GM19025 (cell line): Measurements from ENCODE around the gene EIF1.
"Not testable (repeated sequence)": the region's sequence is repeated elsewhere in the genome, so short reads cannot be mapped to it uniquely, and the experiment has no call there.

ENCODE experiments used
- ATAC-seq: cut with Tn5 transposase; IDR thresholded peaks from one replicate; pipeline ENCODE4 v1.9.1; 2021; ENCODE audit warnings: mild to moderate bottlenecking, low read depth, moderate library complexity; ENCODE audit not compliant: unreplicated experiment

EIF1 gene

DNA sequence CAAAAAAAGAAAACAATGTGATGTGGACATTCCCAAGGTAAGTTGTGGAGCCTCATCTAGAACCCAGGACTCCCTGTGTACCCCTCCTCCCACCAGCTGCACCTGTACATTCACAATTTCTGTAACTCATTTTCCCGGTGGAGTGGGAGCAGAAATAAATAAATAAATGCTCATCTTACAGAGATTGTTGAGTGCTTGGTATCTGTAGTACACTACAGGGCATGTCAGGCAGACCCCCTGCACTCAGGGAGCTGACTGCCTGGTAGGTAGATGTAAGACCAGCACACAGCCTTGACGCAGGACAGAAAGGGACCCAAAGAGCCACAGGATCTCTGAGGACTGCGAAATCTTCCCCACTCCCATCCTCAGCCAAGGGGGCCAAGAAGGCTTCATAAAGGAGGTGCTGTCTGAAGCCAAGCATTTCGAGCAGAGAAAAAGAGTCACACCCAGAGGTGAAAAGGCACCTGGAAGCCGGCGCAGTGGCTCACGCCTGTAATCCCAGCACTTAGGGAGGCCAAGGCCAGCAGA lies 6.5 kb downstream of the EIF1 start:
- ATAC-seq = no peak

DNA sequence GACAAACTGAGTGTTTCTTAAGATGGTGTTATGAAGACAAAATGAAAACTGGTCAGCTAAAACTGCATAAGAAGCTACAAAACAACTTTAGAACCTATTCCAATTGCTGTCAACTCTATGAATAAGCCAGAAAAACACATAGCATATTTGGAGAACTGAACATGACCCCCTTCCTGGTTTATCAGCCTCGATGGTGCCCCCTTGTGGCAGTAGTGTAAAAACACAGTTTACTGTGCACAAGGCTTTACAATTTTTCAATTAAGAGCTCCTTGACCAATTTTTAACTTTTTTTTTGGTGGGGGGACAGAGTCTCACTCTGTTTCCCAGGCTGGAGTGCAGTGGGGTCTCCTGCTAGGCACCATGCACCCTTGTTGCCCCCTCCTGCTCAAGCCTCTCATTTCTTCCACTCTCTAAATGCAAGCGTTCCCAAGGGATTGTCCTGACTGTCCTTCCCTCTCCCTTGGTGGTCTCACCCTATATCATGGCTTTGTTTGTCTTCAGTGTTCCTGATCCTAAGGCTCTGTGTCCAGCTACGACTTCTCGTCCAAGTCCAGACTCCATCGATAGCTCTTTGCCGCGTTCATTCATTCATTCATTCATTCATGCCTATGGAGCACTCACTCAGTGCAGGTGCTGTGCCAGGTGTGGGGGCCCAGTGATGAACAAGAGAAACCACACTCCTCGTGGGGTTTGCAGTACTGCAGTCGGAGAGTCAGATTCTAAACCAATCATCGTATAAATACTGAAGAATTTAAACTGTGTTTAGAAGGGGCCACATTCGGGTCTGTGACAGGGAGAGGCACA lies 7.5 kb downstream of the EIF1 start:
- ATAC-seq = no peak

DNA sequence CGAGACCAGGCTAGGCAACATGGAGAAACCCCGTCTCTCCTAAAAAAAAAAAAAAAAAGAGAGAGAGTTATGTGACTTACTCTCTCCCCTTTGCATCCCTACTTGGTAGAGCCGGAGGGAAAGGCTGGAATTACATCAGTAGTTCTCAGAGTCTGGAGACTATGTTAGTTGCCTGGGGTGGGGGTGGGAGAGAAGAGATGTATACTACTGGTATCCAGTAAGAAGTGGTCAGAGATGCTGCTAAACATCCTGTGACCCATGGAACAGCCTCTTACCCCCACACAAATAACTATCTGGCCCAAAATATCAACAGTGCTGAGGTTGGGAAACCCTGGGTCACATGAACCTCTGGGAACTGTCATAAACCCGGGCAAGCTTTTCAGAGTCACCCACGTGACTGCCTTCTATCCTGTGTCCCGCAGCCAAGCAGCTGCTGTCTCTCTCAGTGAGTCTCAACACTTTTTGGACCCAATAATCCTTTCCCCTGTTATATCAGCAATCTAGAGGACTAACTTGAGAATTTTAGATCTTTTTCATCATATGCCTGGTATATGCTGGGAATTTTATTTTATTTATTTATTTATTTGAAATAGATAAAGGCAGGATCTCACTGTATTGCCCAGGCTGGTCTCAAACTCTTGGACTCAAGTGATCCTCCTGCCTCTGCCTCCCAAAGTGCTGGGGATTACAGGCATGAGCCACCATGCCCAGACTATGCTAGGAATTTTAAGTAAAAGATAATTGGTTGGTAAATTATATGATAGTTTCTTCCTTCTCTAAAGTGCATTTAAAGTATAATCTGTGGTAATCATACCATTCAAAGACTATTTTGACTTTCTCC lies 8.7 kb downstream of the EIF1 start:
- no peak for ATAC-seq

DNA sequence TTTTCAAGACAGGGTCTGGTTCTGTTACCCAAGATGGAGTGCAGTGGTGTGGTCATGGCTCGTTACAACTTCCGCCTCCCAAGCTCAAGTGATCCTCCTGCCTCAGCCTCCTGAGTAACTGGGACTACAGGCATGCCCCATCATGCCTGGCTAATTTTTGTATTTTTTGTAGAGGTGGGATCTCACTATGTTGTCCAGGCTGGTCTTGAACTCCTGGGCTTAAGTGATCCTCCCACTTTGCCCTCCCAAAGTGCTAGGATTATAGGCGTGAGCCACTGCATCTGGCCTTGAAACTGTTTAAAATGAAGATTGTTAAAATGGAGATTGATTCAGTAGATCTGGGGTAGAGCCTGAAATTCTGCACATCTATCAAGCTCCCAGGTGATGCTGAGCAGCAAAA lies 12.2 kb downstream of the EIF1 start:
- not testable (repeated sequence) for ATAC-seq

DNA sequence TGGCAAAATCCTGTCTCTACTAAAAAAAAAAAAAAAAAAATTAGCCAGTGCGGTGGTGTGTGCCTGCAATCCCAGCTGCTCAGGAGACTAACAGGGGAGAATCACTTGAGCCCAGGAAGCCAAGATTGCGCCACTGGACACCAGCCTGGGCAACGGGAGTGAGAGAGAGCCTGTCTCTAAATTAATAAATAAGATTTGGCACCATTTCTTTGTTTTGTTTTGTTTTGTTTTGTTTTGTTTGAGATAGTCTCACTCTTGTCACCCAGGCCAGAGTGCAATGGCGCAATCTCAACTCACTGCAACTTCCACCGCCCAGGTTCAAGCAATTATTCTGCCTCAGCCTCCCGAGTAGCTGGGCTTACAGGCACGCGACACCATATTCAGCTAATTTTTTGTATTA lies 14.0 kb downstream of the EIF1 start:
- ATAC-seq = no peak

DNA sequence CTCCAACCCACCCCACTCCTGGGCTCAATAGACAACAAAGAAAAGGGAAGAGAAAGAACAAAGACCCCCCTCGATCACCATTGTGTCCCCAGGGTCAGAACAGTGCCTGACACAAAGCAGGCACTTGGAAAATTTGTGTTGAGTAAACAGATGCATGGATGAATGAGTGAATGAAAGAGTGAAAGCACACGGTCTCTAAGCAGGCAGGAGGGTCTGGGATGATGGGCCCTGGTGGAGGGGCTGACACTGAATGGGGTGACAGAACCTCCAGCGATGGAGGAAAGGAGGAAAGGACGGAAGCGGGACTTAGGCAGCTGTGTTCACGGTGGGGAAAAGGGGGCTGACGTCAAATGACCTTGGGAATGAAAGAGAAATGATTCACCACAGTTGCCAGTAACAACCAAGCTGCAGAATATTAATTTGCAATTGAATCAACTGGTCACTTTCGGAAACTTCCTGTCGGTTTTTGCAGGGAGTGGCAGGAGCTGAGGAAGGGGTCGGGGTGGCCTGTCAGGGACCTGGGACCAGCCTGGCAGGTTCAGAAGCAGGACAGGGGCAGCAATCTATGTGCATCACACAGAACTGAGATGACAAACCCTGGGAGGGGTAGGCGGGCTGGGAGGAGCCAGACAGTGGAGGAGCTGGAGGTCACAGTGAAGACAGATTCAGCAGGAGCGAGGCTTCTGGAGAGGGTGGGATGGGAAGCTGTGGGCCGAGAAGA lies 16.7 kb downstream of the EIF1 start:
- ATAC-seq = no peak

DNA sequence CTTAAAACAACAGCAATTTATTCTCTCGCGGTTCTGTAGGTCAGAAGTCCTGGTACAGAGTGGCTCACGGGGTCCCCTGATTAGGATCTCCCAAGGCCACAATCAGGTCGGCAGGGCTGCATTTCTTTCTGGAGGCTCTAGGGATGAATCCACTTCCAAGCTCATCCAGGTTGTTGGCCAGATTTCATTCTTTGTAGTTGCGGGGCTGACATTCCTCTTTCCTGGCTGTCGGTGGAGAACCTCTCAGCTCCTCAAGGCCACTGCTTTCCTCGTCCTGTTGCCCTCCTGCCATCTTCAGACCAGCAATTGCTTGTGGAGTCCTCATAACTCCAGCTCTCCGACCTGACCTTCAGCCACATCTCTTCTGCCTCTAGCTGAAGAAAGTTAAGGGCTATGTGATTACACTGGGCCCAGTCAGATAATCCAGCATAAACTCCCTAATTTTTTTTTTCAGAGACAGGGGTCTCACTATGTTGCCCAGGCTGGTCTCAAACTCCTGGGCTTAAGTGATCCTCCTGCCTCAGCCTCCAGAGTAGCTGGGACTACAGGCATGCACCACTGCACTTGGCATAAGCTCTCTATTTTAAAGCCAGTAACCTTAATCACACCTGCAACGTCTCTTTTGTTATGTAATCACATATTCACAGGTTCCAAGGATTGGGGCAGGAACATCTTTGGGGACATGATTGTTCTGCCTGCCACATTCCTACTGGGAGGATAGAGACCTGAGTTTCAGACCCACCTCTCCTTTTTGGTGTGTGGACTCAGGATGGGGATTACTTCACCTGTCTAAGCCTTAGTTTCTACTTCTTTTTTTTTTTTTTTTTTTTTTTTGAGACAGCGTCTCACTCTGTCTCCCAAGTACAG lies 19.4 kb downstream of the EIF1 start:
- ATAC-seq = no peak

DNA sequence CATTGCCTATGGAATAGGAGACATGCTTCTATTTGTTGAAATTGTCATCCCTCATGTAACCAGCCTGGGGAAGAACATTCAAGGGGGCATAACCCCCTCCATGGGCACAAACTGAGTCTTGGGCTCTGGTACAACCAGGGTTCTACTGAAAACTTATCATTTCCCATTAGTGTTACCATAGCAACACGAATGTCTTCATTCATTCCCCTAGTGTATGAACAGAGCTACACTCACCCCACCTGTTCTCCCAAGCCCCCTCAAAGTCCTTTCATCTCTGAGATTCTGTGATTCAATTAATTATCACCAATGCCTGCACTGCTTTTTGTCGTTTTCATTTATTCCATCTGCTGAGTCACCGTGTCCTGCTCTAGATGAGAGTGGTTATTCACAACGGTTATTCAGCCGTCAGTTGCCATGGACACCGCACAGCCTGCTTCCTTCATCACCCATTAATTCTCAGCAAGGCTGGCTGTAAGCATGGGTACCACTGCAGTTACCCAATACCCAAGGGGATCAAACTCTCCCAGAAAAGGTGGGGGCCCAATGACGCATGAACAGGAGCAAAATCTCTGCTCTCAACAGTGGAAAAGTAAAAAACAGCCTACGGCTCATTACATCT lies 21.9 kb downstream of the EIF1 start:
- no peak for ATAC-seq

DNA sequence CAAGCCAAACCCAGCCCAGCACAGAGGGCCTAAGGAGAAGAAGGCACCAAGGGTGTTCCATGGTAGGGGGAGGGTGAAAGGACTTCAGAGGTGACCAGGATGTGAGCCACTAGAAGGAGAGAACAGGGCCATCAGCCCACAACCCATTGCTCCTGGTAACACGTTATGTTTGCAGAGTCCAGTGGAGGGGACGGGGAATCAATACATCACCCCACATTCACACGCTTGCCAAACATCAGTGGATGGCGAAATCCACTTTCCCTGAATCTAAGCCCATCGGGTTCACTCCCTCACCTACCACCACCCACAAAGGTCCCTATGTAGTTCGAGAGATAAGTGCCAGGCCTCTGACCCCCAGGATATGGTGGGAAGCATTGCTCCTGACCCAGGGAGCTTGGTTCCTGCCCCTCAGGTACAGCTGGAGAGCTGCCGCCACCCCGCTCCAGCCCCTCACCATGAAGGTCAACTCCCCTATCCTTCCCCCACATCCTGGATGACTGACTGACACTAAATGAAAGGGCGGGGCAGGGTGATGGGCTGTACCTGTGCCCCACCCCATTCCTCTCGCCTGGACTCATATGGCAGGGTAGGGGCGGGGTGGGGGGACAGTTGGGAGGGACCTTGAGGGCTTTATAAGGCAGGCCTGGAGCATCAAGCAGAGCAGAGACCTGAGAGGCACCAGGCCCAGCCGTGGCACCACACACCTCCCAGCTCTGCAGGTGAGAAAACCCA lies 23.1 kb downstream of the EIF1 start, which contains the start of gene GAST:
TSS of gene GAST (plus strand) at position 663 of the 732 bp plus-strand sequence. CDS start 3,106 bp downstream, outside the sequence.
- ATAC-seq = no peak

DNA sequence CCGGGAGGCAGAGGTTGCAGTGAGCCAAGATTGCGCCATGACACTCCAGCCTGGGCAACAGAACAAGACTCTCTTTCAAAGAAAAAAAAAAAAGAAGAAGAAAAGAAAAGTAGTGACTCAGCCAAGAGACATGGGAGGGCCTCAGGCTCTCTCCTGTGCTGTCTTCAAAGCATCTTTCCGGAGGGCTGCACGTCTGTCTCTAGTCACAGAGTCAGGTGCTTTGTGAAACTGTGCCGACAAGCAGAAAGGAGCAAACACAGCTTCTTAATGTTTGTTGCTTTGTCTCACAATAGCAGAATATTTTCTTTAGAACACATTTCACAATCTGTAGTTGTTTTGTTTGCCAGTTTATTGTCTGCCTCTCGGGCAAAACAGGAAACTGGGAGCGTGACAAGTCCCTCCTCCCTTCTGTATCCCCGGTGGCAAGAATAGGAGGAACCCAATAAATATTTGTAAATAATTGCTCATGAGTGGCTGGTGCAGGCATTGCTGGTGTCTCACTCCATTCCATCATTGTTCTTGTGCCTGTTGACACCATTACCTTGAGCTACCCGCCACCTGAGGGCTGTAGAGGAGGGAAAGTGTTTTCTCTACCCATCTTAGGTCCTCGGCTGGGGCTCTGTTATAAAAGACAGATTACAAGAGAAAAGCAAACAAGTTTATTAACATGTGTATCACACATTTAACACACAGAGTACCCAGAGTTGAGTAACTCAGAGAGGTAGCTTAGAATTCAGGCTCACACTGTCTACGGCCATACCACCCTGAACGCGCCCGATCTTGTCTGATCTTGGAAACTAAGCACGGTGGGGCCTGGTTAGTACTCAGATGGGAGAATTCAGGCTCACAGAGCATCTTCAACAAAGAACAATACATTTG lies 29.0 kb downstream of the EIF1 start:
- no peak for ATAC-seq

DNA sequence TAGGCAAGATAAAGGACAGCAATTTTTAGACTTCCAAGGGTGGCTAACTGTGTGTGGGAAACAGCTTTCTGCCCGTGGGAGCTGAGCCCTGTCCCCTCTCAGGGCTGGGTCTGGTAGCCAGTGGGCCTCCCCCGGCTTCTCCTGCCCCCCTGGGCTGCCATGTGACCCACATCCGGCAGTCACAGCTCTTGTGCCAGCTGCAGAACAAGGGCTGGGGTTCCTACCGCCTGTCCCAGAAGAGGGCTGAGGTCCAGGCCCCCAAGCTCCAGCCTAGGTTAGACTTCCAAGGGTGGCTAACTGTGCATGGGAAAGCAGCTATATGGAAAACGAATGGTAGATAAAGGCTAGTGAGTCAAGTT lies 29.6 kb downstream of the EIF1 start:
- ATAC-seq = no peak

DNA sequence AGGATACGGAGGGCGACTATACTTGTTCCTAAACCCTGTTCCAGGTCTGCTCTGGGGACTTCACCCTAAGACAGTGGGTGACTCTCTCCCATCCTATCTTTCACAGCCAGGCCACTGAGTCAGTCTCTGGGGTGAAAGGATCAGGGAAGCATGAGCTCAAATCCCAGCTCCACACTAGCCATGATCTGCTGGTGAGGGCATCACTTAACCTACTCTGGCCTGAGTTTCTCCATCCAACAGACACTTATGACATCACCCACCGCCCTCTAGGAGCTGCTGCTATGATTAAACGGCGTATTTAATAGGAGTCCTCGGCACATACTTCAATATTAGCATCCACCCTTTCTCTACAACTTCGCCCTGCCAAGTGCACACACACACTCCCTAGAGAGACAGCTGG lies 33.5 kb downstream of the EIF1 start:
- no peak for ATAC-seq

DNA sequence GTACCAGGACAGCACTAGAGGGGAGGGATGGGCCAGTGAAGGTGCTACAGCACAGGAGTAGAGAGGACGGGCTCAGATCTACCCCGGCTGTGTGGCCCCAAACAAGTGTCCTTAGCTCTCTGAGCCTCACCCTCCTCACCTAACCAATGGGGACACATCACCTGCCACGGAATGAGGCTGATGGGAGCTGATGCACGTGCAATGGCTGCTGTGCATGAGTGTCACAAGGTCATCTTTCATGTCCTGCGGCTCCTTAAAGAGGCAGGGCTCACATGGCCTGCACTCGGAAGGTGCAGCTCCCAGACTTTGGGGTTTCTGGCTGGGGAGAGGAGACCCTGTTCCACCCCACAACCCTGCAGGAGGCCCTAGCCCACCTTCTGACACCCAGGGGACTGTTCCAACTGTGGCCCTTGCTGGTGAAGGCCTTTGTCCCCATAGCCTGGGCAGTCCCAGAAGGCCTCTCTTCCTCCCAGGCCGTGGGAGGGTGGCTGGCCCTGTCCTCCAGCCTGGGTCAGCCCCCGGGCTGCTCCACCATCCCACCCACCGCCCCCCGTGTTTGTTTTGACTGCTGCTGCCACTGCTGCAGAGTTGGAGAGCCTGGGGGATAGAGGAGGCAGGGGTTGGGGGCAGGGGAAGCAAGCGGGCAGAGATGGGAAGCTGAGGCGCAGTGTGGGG lies 35.3 kb downstream of the EIF1 start:
- ATAC-seq = no peak

DNA sequence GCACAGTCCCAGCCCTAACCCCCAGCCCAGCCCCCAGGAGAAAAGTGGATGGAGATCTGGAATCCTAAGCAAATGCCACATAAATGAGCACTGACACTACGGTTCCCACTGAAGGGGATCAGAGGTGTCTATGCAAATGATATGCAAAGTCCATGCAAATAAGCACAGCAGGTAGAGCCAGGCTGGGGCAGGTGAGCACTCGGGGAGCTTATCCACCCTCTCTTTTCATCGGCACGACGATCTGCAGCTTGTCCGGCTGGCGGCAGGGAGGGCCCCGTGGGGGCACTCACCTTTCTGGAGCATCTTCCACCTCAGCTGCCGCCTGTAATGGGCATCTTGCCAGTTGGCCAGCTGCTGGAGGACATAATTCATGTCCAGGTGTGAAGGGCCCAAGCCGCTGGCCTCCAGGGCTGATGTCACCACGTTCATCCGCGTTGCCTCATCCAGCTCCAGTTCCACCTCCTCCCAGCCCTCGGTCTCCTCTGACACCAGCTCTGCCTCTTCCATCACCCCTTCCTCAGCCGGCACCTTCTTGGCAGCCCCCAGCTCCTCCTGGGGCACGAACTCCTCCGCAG lies 35.9 kb downstream of the EIF1 start:
- no peak for ATAC-seq

DNA sequence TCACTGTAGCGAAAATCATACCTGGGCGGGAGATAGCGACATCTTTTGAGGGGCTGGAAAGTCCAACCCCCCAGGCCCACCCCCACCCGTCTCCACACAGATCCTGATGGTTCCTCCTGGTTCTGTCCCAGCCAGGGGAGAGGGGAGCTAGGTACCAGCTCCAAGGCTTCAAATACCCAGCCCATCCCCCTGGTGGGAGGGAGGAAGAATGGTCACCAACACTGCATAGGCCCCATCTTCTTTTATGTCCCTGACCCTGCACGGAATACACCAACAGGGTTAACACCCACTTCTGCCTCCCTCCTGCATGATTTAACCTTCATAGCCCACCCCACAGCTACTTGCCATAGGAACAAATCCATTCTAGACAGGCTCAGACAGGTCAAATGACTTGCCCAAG lies 36.4 kb downstream of the EIF1 start:
- ATAC-seq = no peak

DNA sequence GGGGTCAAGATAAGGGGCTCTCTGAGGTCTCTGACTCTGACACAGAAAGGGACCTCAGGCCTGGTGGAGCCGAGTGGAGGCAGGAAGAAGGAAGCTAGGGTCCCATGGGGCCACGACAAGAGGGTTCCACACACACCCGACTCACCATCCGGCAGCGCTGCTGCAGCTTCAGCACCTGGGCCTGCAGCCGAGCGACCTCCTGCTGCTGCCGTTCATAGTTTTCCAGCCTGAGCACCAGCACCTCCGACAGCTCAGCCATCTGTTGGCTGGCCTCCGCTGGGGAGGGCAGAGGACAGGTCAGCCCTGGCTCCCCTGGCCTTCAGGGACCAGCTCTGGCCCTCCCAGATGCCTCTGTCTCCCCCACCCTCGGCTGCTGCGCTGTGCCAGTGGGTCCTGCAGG lies 39.4 kb downstream of the EIF1 start:
- no peak for ATAC-seq

DNA sequence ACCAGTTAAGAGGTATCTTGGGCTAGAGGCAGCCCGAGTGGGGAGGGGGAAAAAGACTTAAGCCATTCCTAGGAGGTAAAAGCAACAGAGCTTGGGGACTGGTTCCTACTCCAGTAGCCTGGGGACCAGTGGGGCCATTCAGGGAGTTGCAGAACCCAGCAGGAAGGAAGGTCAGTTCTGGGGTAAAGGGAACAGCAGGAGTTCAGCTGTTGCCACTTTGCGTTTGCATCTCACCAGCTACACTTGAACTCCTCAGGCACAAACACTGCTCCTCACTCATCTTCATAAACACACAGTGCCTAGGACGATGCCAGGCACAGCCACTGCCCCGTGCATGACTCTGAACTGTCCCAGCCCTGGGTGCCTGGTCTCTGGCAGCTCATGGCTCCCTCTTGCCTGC lies 41.8 kb downstream of the EIF1 start:
- no peak for ATAC-seq
